ENCODE results near the gene HIBADH. TPM values are rescaled to one million over a fixed set of nuclear protein-coding genes. Genes with fewer than 3 reads are reported as not detected.

The HIBADH gene
- total and polyA plus RNA-seq, 10 of the 15 experiments (the other 5 are each of a cell fraction or from before 2014, with no cell fraction given): 8.7 to 36.1 (median 18.6) TPM

DNA sequence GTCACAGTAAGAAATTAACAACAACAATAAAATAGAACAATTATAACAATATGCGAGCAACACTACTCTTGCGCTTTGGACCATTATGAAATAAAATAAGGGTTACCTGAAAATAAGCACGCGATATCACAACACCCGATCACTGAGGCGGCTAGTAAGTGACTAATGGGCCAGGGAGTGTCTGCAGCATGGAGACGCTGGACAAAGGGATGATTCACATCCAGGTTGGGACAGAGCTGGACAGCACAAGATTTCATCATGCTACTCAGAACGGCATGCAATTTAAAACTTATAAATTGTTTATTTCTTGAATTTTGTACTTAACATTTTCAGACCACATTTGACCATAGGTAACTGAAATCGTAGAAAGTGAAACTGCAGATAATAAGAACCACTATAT is 15.6 kb downstream of the HIBADH start:
- Histone ChIP-seq H2AFZ (ENCODE audit: control insufficient read depth, low read depth, low read length) (no peak overlapping the region), H3K27ac (ENCODE audit: control insufficient read depth, insufficient read depth) (no peak overlapping the region), H3K4me3 (no peak overlapping the region), H3K9ac (ENCODE audit: control insufficient read depth, insufficient read depth, low read length) (no peak overlapping the region), H3K36me3 (ENCODE audit: control insufficient read depth in 2 of 2, insufficient read depth in 2 of 2, low read length in 1 of 2) (no peaks in the 10 kb centered on the region), H3K9me3 (replicated peaks; ENCODE audit: control insufficient read depth, insufficient read depth, low read length) (no peaks in the 10 kb centered on the region), H3K4me1 (ENCODE audit: control insufficient read depth, insufficient read depth, low read length) (no peaks in the 10 kb centered on the region), H3K27me3 (replicated peaks in 1 of 2; ENCODE audit: control insufficient read depth in 2 of 2, insufficient read depth in 2 of 2, low read length in 1 of 2) (no peaks in the 10 kb centered on the region), H3K79me2 (ENCODE audit: control insufficient read depth, insufficient read depth, low read length) (no peaks in the 10 kb centered on the region), H4K20me1 (ENCODE audit: control insufficient read depth, insufficient read depth) (no peaks in the 10 kb centered on the region), H3K4me2 (ENCODE audit: control insufficient read depth, insufficient read depth) (no peak overlapping the region)
- 97% methylated on average over 9 of the region's 9 CpGs for WGBS (ENCODE audit: insufficient coverage, insufficient replicate concordance, low lambda C conversion rate, missing lambda C conversion rate)
- no peak for ATAC-seq
- intact Hi-C loops (cut with micrococcal nuclease; ENCODE audit: unreplicated experiment): no loop called here
- ChIA-PET CTCF (no interaction called here), SMC1A (ENCODE audit: uncharacterized antibody, unreplicated experiment) (no interaction called here), RAD21 (ENCODE audit: unreplicated experiment) (no interaction called here), POLR2A (interaction anchor here (1.6 kb wide), 1 partner anchor 10 kb away, joined by 3 read pairs; no protein-coding TSS in a partner anchor)
- in situ Hi-C loops (cut with MboI): no loop called here
- no peak for FAIRE-seq
- BruUV-seq (replicated peaks): no TSS peak
- no peak for DNase-seq (ENCODE audit: low read depth, low spot score)
- no peak for TF ChIP-seq CBX3 (IDR thresholded peaks at IDR 0.05; ENCODE audit: borderline replicate concordance, low read depth)
- TF ChIP-seq ZBTB11 (CRISPR knock-in tag; IDR thresholded peaks at IDR 0.05): no peak
- TF ChIP-seq, protein P1, sequence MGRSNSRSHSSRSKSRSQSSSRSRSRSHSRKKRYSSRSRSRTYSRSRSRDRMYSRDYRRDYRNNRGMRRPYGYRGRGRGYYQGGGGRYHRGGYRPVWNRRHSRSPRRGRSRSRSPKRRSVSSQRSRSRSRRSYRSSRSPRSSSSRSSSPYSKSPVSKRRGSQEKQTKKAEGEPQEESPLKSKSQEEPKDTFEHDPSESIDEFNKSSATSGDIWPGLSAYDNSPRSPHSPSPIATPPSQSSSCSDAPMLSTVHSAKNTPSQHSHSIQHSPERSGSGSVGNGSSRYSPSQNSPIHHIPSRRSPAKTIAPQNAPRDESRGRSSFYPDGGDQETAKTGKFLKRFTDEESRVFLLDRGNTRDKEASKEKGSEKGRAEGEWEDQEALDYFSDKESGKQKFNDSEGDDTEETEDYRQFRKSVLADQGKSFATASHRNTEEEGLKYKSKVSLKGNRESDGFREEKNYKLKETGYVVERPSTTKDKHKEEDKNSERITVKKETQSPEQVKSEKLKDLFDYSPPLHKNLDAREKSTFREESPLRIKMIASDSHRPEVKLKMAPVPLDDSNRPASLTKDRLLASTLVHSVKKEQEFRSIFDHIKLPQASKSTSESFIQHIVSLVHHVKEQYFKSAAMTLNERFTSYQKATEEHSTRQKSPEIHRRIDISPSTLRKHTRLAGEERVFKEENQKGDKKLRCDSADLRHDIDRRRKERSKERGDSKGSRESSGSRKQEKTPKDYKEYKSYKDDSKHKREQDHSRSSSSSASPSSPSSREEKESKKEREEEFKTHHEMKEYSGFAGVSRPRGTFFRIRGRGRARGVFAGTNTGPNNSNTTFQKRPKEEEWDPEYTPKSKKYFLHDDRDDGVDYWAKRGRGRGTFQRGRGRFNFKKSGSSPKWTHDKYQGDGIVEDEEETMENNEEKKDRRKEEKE (IDR thresholded peaks at IDR 0.05): no peak
- TF ChIP-seq PKNOX1 (IDR thresholded peaks at IDR 0.05): no peak
- TF ChIP-seq ASH2L (IDR thresholded peaks at IDR 0.05; ENCODE audit: borderline replicate concordance, low read depth): no peak
- TF ChIP-seq TARDBP (IDR thresholded peaks at IDR 0.05; ENCODE audit: borderline replicate concordance): no peak
- no peak for TF ChIP-seq MLLT1 (IDR thresholded peaks at IDR 0.05)
- TF ChIP-seq NR2C2 (IDR thresholded peaks at IDR 0.05; ENCODE audit: borderline replicate concordance, control insufficient read depth, insufficient read length, low read depth): no peak
- TF ChIP-seq SREBF1 (IDR thresholded peaks at IDR 0.05; ENCODE audit: low read length): no peak
- TF ChIP-seq, protein P2, sequence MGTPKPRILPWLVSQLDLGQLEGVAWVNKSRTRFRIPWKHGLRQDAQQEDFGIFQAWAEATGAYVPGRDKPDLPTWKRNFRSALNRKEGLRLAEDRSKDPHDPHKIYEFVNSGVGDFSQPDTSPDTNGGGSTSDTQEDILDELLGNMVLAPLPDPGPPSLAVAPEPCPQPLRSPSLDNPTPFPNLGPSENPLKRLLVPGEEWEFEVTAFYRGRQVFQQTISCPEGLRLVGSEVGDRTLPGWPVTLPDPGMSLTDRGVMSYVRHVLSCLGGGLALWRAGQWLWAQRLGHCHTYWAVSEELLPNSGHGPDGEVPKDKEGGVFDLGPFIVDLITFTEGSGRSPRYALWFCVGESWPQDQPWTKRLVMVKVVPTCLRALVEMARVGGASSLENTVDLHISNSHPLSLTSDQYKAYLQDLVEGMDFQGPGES (IDR thresholded peaks at IDR 0.05): no peak
- TF ChIP-seq POLR2A (IDR thresholded peaks at IDR 0.05; ENCODE audit: low read depth, low read length): no peak
- TF ChIP-seq TCF7 (IDR thresholded peaks at IDR 0.05; ENCODE audit: borderline replicate concordance): no peak
- TF ChIP-seq CHD2 (IDR thresholded peaks at IDR 0.05; ENCODE audit: borderline replicate concordance, low read depth, low read length): no peak
- no peak for TF ChIP-seq TBL1XR1 (IDR thresholded peaks at IDR 0.05; ENCODE audit: low read depth, low read length)
- no peak for TF ChIP-seq CBFB (IDR thresholded peaks at IDR 0.05; ENCODE audit: low read depth)
- no peak for TF ChIP-seq YBX1 (IDR thresholded peaks at IDR 0.05)
- no peak for TF ChIP-seq SIN3A (IDR thresholded peaks at IDR 0.05; ENCODE audit: low read depth, low read length)
